CD4-positive, alpha-beta T cell treated with Interleukin-4 for 4 hours (primary cell): Measurements from ENCODE around the gene ABHD2.
"Not testable (repeated sequence)": the region's sequence is repeated elsewhere in the genome, so short reads cannot be mapped to it uniquely, and the experiment has no call there.

ENCODE experiments used
- DNase-seq: peaks from one replicate; pipeline ENCODE4 v3.0.0-alpha.2; 2020

Gene ABHD2

GRCh38 chr15:89198934-89199333 lies 110.7 kb downstream of the ABHD2 start:
- no peak for DNase-seq

- DNase-seq = no peak
Measured at GRCh38 chr15:89199746-89200145, 111.5 kb downstream of the ABHD2 start.

GRCh38 chr15:89200182-89200581 lies 111.9 kb downstream of the ABHD2 start:
- DNase-seq = no peak

- no peak for DNase-seq
Measured at GRCh38 chr15:89201465-89202005, 113.3 kb downstream of the ABHD2 start.

- peak; percentile 35 for DNase-seq
Measured at GRCh38 chr15:89203705-89204273, 115.5 kb downstream of the ABHD2 start.

GRCh38 chr15:89205991-89206585 lies 117.8 kb downstream of the ABHD2 start:
- DNase-seq = no peak

- peak; percentile 61 for DNase-seq
Measured at GRCh38 chr15:89206908-89207331, 118.7 kb downstream of the ABHD2 start.

GRCh38 chr15:89208256-89208655 lies 120.0 kb downstream of the ABHD2 start:
- no peak for DNase-seq

- DNase-seq = no peak
Measured at GRCh38 chr15:89209057-89209456, 120.8 kb downstream of the ABHD2 start.

- no peak for DNase-seq
Measured at GRCh38 chr15:89211678-89212170, 123.5 kb downstream of the ABHD2 start.

GRCh38 chr15:89215627-89216026 lies 127.4 kb downstream of the ABHD2 start:
- DNase-seq = no peak

GRCh38 chr15:89217031-89217430 lies 128.8 kb downstream of the ABHD2 start:
- no peak for DNase-seq

- no peak for DNase-seq
Measured at GRCh38 chr15:89217686-89218376, 129.6 kb downstream of the ABHD2 start.

- DNase-seq = no peak
Measured at GRCh38 chr15:89218531-89218930, 130.3 kb downstream of the ABHD2 start.

- no peak for DNase-seq
Measured at GRCh38 chr15:89221543-89221942, 133.3 kb downstream of the ABHD2 start, which contains the start of gene RLBP1. Gene RLBP1, minus strand, starts transcription at chr15:89221579. Its CDS starts 2,604 bp downstream, at chr15:89218975.

- no peak for DNase-seq
Measured at GRCh38 chr15:89225588-89225987, 137.3 kb downstream of the ABHD2 start.

GRCh38 chr15:89226359-89227221 lies 138.3 kb downstream of the ABHD2 start:
- DNase-seq = no peak

GRCh38 chr15:89227425-89227824 lies 139.2 kb downstream of the ABHD2 start:
- DNase-seq = no peak

GRCh38 chr15:89230277-89230676 lies 142.0 kb downstream of the ABHD2 start:
- no peak for DNase-seq

- no peak for DNase-seq
Measured at GRCh38 chr15:89231832-89232231, 143.6 kb downstream of the ABHD2 start.

GRCh38 chr15:89239883-89240810 lies 151.9 kb downstream of the ABHD2 start:
- DNase-seq = not testable (repeated sequence)
